Astrocyte of the cerebellum (primary cell): ENCODE results near the gene SUCLG1.

Experiments used
- DNase-seq: peaks from one replicate; pipeline ENCODE4 v3.0.0-alpha.2; 2011; ENCODE audit warnings: low read depth
- H3K4me3 ChIP-seq: 2 replicates; pipeline ENCODE4 v1.5.1; 2011; ENCODE audit warnings: mild to moderate bottlenecking, low read depth, low read length, moderate library complexity
- CTCF ChIP-seq: IDR thresholded peaks from 2 replicates; pipeline ENCODE4 v1.5.1; 2012; ENCODE audit warnings: low read length, low read depth, moderate library complexity, mild to moderate bottlenecking; ENCODE audit errors: missing control alignments
- in situ Hi-C: cut with HindIII; loops from 2 replicates; pipeline ENCODE4 v1.10.0; 2017; ENCODE audit warnings: low sequenced_read_pairs

SUCLG1 gene

GRCh38 chr2:84388133-84388532, 70.9 kb downstream of the SUCLG1 start:
- in situ Hi-C loops = no loop called here
- no peak overlapping the region for H3K4me3 ChIP-seq
- no peak for DNase-seq
- TF ChIP-seq CTCF = no peak

- TF ChIP-seq CTCF = no peak
- in situ Hi-C loops = no loop called here
- DNase-seq = no peak
- H3K4me3 ChIP-seq = no peak overlapping the region
These were observed 72.6 kb downstream of the SUCLG1 start for GRCh38 chr2:84386336-84387040.

- H3K4me3 ChIP-seq = no peak overlapping the region
- in situ Hi-C loops = no loop called here
- no peak for DNase-seq
- no peak for TF ChIP-seq CTCF
These were observed 75.8 kb downstream of the SUCLG1 start for GRCh38 chr2:84383271-84383670.

- TF ChIP-seq CTCF = no peak
- H3K4me3 ChIP-seq = no peak overlapping the region
- DNase-seq = no peak
- in situ Hi-C loops = no loop called here
These were observed 78.2 kb downstream of the SUCLG1 start for GRCh38 chr2:84380875-84381274.

GRCh38 chr2:84378960-84379359, 80.1 kb downstream of the SUCLG1 start:
- no peak for TF ChIP-seq CTCF
- H3K4me3 ChIP-seq = no peak overlapping the region
- no peak for DNase-seq
- in situ Hi-C loops = no loop called here

GRCh38 chr2:84375020-84375419, 84.1 kb downstream of the SUCLG1 start:
- TF ChIP-seq CTCF = no peak
- DNase-seq = no peak
- H3K4me3 ChIP-seq = no peak overlapping the region
- in situ Hi-C loops = no loop called here
